ENCODE data around the gene NDNF. TPM values are rescaled to one million over a fixed set of nuclear protein-coding genes. Genes with fewer than 3 reads are reported as not detected.

NDNF gene
- total RNA-seq, 2 experiments from 2014 or later, result 0.08 TPM; not detected in 1

DNA sequence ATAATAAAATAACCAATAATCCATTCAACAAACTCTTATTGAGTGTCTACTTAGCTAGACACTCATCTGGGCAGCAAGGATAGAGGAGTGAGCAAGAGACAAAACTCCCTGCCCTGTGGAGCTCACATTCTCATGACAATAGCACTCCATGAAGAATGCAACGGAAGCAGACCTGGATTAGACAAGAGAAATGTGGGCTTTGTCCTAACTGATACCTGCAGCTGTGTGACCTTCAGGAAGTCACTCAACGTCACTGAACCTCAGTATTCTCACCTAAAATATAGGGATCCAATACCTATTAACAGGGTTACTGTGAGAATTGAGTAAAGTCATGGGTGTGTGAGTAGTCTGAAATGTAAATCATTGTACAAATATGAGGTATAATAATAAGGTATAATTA lies 61.2 kb downstream of the NDNF start:
- Mint-ChIP-seq H3K27me3 (ENCODE audit: low read depth) (no peaks in the 10 kb centered on the region), H3K4me3 (no peak overlapping the region), H3K36me3 (ENCODE audit: low read depth) (no peaks in the 10 kb centered on the region), H3K9me3 (ENCODE audit: insufficient read depth) (no peaks in the 10 kb centered on the region), H3K27ac (no peak overlapping the region), H3K4me1 (ENCODE audit: low read depth) (peaks cover 11% of the 10 kb centered on the region)
- CTCF ChIA-PET, result no interaction called here
- POLR2A ChIA-PET, result no interaction called here
- no peak for ATAC-seq
- DNase-seq, result no peak

DNA sequence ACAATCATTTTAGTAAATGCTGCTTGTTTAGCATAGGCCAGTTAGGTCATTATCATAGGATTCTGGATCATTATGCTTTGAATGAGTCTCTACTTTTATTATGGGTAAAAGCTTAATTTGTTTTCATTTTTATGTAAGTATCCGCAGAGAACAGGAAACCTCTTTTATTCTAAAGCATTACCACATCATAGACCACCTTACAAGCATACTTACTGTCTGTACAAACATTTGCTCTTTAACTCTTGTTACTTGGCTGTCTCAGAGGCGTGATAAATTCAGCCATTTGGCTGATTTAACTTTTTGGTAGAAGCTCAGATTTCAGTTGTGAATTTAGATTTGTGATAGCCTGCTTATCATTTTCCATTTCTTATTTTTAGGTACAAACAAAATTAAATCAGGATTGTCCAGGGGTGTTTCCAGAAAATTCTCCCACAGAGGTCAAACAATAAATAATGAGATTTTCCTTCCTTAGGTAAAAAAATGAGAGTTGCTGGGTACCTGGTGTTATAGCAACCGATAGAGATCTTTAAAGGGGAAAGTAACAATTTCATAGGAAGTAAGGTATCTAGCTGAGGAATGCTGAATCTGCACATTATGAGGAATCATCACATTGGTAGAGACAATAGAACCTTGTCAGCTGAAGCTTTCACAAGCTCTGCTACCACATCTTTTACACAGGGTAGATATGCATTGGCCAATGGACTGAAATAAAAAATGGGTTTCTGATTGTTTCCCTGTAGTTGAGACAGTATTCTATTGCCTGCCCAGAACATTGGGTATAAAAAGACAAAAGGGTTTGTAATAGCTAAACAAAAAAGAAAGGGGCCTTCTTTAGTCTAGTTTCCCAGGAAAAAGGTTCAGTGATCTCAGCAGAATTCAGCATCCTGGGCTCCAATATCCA lies 62.5 kb downstream of the NDNF start:
- Mint-ChIP-seq H3K27ac (no peak overlapping the region), H3K9me3 (ENCODE audit: insufficient read depth) (no peaks in the 10 kb centered on the region), H3K27me3 (ENCODE audit: low read depth) (no peaks in the 10 kb centered on the region), H3K36me3 (ENCODE audit: low read depth) (no peaks in the 10 kb centered on the region), H3K4me3 (no peak overlapping the region), H3K4me1 (ENCODE audit: low read depth) (peaks cover 11% of the 10 kb centered on the region)
- DNase-seq, result no peak
- ATAC-seq, result no peak
- POLR2A ChIA-PET, result no interaction called here
- CTCF ChIA-PET, result interaction anchor here (0.8 to 1.0 kb wide), 3 partner anchors 9 to 102 kb away, joined by 3 read pairs; no protein-coding TSS in a partner anchor

DNA sequence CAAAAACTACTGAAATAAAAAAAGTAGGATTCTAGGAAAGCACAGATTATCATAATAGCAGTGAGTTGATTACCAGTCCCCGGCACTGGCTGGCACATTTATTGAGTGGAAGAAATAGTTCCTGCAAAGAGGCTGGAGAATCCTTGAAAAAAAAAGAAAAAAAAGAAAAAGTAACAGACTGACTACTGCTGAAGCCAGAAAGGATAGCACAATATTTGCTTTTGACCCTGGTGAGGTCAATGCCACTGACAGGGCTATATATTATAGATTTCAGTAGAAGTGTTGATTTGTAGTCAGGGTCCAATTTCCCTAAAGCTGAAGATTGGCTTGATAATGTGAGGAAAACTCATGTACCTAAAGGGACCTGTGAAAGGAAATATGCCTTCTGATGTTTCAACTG lies 64.7 kb downstream of the NDNF start:
- ChIA-PET CTCF (no interaction called here), POLR2A (no interaction called here)
- peaks cover 11% of the 10 kb centered on the region for H3K4me1 Mint-ChIP-seq (ENCODE audit: low read depth)
- H3K9me3 Mint-ChIP-seq (ENCODE audit: insufficient read depth), result no peaks in the 10 kb centered on the region
- no peaks in the 10 kb centered on the region for H3K36me3 Mint-ChIP-seq (ENCODE audit: low read depth)
- no peak overlapping the region for H3K27ac Mint-ChIP-seq
- H3K4me3 Mint-ChIP-seq, result no peak overlapping the region
- ATAC-seq (no peak), DNase-seq (no peak)
- no peaks in the 10 kb centered on the region for H3K27me3 Mint-ChIP-seq (ENCODE audit: low read depth)

- Mint-ChIP-seq H3K4me3 (no peak overlapping the region), H3K4me1 (ENCODE audit: low read depth) (no peaks in the 10 kb centered on the region), H3K36me3 (ENCODE audit: low read depth) (no peaks in the 10 kb centered on the region), H3K9me3 (ENCODE audit: insufficient read depth) (no peaks in the 10 kb centered on the region), H3K27ac (no peak overlapping the region), H3K27me3 (ENCODE audit: low read depth) (no peaks in the 10 kb centered on the region)
- no peak for ATAC-seq
- CTCF ChIA-PET, result no interaction called here
- POLR2A ChIA-PET, result no interaction called here
- no peak for DNase-seq
These were observed 68.5 kb downstream of the NDNF start for GRCh38 chr4:121003863-121004262.

GRCh38 chr4:120995266-120996010 lies 76.9 kb downstream of the NDNF start:
- ChIA-PET POLR2A (no interaction called here), CTCF (no interaction called here)
- ATAC-seq, result no peak
- no peak for DNase-seq
- Mint-ChIP-seq H3K9me3 (ENCODE audit: insufficient read depth) (no peaks in the 10 kb centered on the region), H3K36me3 (ENCODE audit: low read depth) (no peaks in the 10 kb centered on the region), H3K27me3 (ENCODE audit: low read depth) (no peaks in the 10 kb centered on the region), H3K27ac (no peak overlapping the region), H3K4me3 (no peak overlapping the region), H3K4me1 (ENCODE audit: low read depth) (no peaks in the 10 kb centered on the region)

DNA sequence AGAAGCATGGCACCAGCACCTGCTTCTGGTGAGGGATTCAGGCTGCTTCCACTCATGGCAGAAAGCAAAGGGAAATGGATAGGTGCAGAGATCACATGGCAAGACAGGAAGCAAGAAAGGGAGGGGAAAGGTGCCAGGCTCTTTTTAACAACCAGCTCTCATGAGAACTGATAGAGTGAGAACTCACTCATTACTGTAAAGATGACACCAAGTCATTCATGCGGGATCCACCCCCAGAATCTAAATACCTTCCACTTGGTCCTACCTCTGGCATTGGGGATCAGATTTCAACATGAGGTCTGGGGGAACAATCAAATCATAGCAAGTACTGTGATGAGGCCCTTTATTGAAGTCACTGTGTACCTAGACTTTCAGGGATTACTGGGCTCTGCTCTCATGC lies 77.8 kb downstream of the NDNF start:
- H3K4me3 Mint-ChIP-seq, result no peak overlapping the region
- ChIA-PET CTCF (no interaction called here), POLR2A (interaction anchor here (0.7 kb wide), 1 partner anchor 414 kb away, joined by 3 read pairs; no protein-coding TSS in a partner anchor)
- no peaks in the 10 kb centered on the region for H3K9me3 Mint-ChIP-seq (ENCODE audit: insufficient read depth)
- no peak for ATAC-seq
- H3K27ac Mint-ChIP-seq, result no peak overlapping the region
- DNase-seq, result no peak
- no peaks in the 10 kb centered on the region for H3K27me3 Mint-ChIP-seq (ENCODE audit: low read depth)
- H3K36me3 Mint-ChIP-seq (ENCODE audit: low read depth), result no peaks in the 10 kb centered on the region
- H3K4me1 Mint-ChIP-seq (ENCODE audit: low read depth), result no peaks in the 10 kb centered on the region

DNA sequence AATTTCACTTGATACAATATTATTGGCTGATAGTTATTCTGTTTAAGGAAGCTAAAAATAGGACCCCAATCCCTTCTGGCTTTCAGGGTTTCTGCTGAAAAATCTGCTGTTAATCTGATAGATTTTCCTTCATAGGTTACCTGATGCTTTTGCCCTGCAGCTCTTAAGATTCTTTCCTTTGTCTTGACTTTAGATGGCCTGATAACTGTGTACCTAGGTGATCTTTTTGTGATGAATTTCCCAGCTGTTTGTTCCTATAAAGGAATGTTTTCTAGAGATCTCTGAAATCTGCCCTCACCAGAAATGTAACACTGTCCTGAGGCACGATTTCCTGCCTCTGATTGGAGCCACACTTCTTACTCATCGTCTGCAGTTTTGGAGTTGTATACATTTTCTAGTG lies 80.5 kb downstream of the NDNF start:
- H3K9me3 Mint-ChIP-seq (ENCODE audit: insufficient read depth), result no peaks in the 10 kb centered on the region
- no peak for ATAC-seq
- H3K36me3 Mint-ChIP-seq (ENCODE audit: low read depth), result no peaks in the 10 kb centered on the region
- H3K27ac Mint-ChIP-seq, result no peak overlapping the region
- H3K4me3 Mint-ChIP-seq, result no peak overlapping the region
- CTCF ChIA-PET, result interaction anchor here (1.6 kb wide), 1 partner anchor 14 kb away, joined by 4 read pairs; no protein-coding TSS in a partner anchor
- POLR2A ChIA-PET, result no interaction called here
- H3K4me1 Mint-ChIP-seq (ENCODE audit: low read depth), result no peaks in the 10 kb centered on the region
- no peak for DNase-seq
- peaks cover 5% of the 10 kb centered on the region for H3K27me3 Mint-ChIP-seq (ENCODE audit: low read depth)

DNA sequence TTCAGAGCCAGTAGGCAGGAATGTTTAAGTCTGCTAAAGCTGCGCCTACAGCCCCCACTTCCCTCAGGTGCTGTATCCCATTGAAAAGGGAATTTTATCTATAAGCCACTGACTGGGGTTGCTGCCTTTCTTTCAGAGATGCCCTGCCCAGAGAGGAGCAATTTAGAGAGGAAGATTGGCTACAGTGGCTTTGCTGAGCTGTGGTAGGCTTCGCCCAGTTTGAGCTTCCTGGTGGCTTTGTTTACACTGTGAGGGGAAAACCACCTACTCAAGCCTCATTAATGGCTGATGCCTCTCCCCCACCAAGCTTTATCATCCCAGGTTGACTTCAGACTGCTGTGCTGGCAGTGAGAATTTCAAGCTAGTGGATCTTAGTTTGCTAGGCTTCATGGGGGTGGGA lies 82.1 kb downstream of the NDNF start:
- ChIA-PET POLR2A (no interaction called here), CTCF (no interaction called here)
- Mint-ChIP-seq H3K27me3 (ENCODE audit: low read depth) (peaks cover 5% of the 10 kb centered on the region), H3K27ac (no peak overlapping the region), H3K4me3 (no peak overlapping the region), H3K36me3 (ENCODE audit: low read depth) (no peaks in the 10 kb centered on the region), H3K4me1 (ENCODE audit: low read depth) (no peaks in the 10 kb centered on the region), H3K9me3 (ENCODE audit: insufficient read depth) (no peaks in the 10 kb centered on the region)
- ATAC-seq, result no peak
- DNase-seq, result no peak

Other genes with a start within 250 kb of the NDNF start
- under 1 TPM; 0.05 to 0.16 TPM for gene PRDM5, start 149.8 kb downstream of the NDNF start, total RNA-seq
- under 1 TPM; 0.29 to 0.42 TPM for gene TNIP3, start 91.8 kb upstream of the NDNF start, total RNA-seq

Data from activated CD8-positive, alpha-beta T cell treated with anti-CD3 and anti-CD28 coated beads, Interleukin-2, amount 10 ng/mL, durations not matched to agents 7 days and 5 days (primary cell).